ENCODE measurements around the gene CERS3. TPM values are rescaled to one million over a fixed set of nuclear protein-coding genes. Genes with fewer than 3 reads are reported as not detected.

The CERS3 gene
- total RNA-seq, 2 experiments from 2014 or later, result 1.3 to 1.8 TPM

- ChIA-PET POLR2A (no interaction called here), CTCF (no interaction called here)
- intact Hi-C loops (cut with DNase I, micrococcal nuclease), result no loop called here
Measured at GRCh38 chr15:100501117-100501516, 27.6 kb downstream of the CERS3 start.

GRCh38 chr15:100500226-100500990, 28.3 kb downstream of the CERS3 start:
- Histone ChIP-seq H3K36me3 (ENCODE audit: insufficient read depth, low read length) (no peaks in the 10 kb centered on the region), H3K9me3 (ENCODE audit: control insufficient read depth in 1 of 2, insufficient read depth in 1 of 2, low read length in 2 of 2) (no peaks in the 10 kb centered on the region), H3K4me3 (ENCODE audit: low read length) (no peak overlapping the region), H3K27me3 (ENCODE audit: control insufficient read depth in 1 of 2, insufficient read depth in 2 of 2, low read length in 2 of 2) (no peaks in the 10 kb centered on the region), H3K4me1 (ENCODE audit: insufficient read depth, low read length) (no peaks in the 10 kb centered on the region), H3K27ac (ENCODE audit: low read depth in 1 of 2, low read length in 2 of 2) (no peak overlapping the region)
- DNase-seq (no peak), ATAC-seq (ENCODE audit: poor library complexity) (no peak)
- ChIA-PET CTCF (no interaction called here), POLR2A (no interaction called here)
- H3K36me3 Mint-ChIP-seq (ENCODE audit: low read depth), result peaks cover 5% of the 10 kb centered on the region
- H3K27ac Mint-ChIP-seq, result no peak overlapping the region
- intact Hi-C loops (cut with DNase I, micrococcal nuclease), result no loop called here
- no peaks in the 10 kb centered on the region for H3K27me3 Mint-ChIP-seq
- H3K4me1 Mint-ChIP-seq (ENCODE audit: low read depth), result no peaks in the 10 kb centered on the region
- no peak overlapping the region for H3K4me3 Mint-ChIP-seq
- H3K9me3 Mint-ChIP-seq, result no peaks in the 10 kb centered on the region
- no peak for TF ChIP-seq CTCF (IDR thresholded peaks at IDR 0.05)

More at GRCh38 chr15:100501117-100501516, 27.6 kb downstream of the CERS3 start:
- H3K4me1 Mint-ChIP-seq (ENCODE audit: low read depth), result no peaks in the 10 kb centered on the region
- H3K9me3 Mint-ChIP-seq, result no peaks in the 10 kb centered on the region
- Histone ChIP-seq H3K27me3 (ENCODE audit: control insufficient read depth in 1 of 2, insufficient read depth in 2 of 2, low read length in 2 of 2) (no peaks in the 10 kb centered on the region), H3K4me1 (ENCODE audit: insufficient read depth, low read length) (no peaks in the 10 kb centered on the region), H3K4me3 (ENCODE audit: low read length) (no peak overlapping the region), H3K27ac (ENCODE audit: low read depth in 1 of 2, low read length in 2 of 2) (no peak overlapping the region), H3K9me3 (ENCODE audit: control insufficient read depth in 1 of 2, insufficient read depth in 1 of 2, low read length in 2 of 2) (no peaks in the 10 kb centered on the region), H3K36me3 (ENCODE audit: insufficient read depth, low read length) (no peaks in the 10 kb centered on the region)
- peaks cover 5% of the 10 kb centered on the region for H3K36me3 Mint-ChIP-seq (ENCODE audit: low read depth)
- TF ChIP-seq CTCF (IDR thresholded peaks at IDR 0.05), result no peak
- no peak overlapping the region for H3K4me3 Mint-ChIP-seq
- ATAC-seq (ENCODE audit: poor library complexity) (no peak), DNase-seq (no peak)
- no peaks in the 10 kb centered on the region for H3K27me3 Mint-ChIP-seq
- H3K27ac Mint-ChIP-seq, result no peak overlapping the region

- DNase-seq (no peak), ATAC-seq (ENCODE audit: poor library complexity) (no peak)
- H3K9me3 ChIP-seq (ENCODE audit: control insufficient read depth in 1 of 2, insufficient read depth in 1 of 2, low read length in 2 of 2), result no peaks in the 10 kb centered on the region
- H3K4me3 Mint-ChIP-seq, result no peak overlapping the region
- H3K27ac ChIP-seq (ENCODE audit: low read depth in 1 of 2, low read length in 2 of 2), result no peak overlapping the region
- H3K27ac Mint-ChIP-seq, result no peak overlapping the region
- H3K36me3 ChIP-seq (ENCODE audit: insufficient read depth, low read length), result no peaks in the 10 kb centered on the region
- no peaks in the 10 kb centered on the region for H3K4me1 ChIP-seq (ENCODE audit: insufficient read depth, low read length)
- H3K27me3 Mint-ChIP-seq, result no peaks in the 10 kb centered on the region
- H3K9me3 Mint-ChIP-seq, result no peaks in the 10 kb centered on the region
- ChIA-PET CTCF (no interaction called here), POLR2A (no interaction called here)
- no peaks in the 10 kb centered on the region for H3K27me3 ChIP-seq (ENCODE audit: control insufficient read depth in 1 of 2, insufficient read depth in 2 of 2, low read length in 2 of 2)
- H3K36me3 Mint-ChIP-seq (ENCODE audit: low read depth), result peaks cover 5% of the 10 kb centered on the region
- intact Hi-C loops (cut with DNase I, micrococcal nuclease), result no loop called here
- no peaks in the 10 kb centered on the region for H3K4me1 Mint-ChIP-seq (ENCODE audit: low read depth)
- TF ChIP-seq CTCF (IDR thresholded peaks at IDR 0.05), result no peak
- no peak overlapping the region for H3K4me3 ChIP-seq (ENCODE audit: low read length)
Measured at GRCh38 chr15:100495861-100496260, 32.9 kb downstream of the CERS3 start.
